Activated T-cell treated with anti-CD3 and anti-CD28 coated beads for 4 hours (primary cell): ENCODE data around the gene INPP4A.
"Not testable (repeated sequence)": the region's sequence is repeated elsewhere in the genome, so short reads cannot be mapped to it uniquely, and the experiment has no call there.

Experiments
- DNase-seq: peaks from one replicate; pipeline ENCODE4 v3.0.0-alpha.2; 2020

INPP4A gene

GRCh38 chr2:98444436-98445176 is at the start of gene INPP4A:
Gene INPP4A, plus strand, starts transcription at chr2:98444858. Its CDS starts 75,191 bp downstream, at chr2:98520049.
- peak; percentile 69 for DNase-seq

GRCh38 chr2:98395977-98396376 is 48.7 kb upstream of the INPP4A start:
- DNase-seq = no peak

- no peak for DNase-seq
Measured at GRCh38 chr2:98396745-98397355, 47.8 kb upstream of the INPP4A start.

- DNase-seq = no peak
Measured at GRCh38 chr2:98399140-98399539, 45.5 kb upstream of the INPP4A start.

- no peak for DNase-seq
Measured at GRCh38 chr2:98403878-98404277, 40.8 kb upstream of the INPP4A start.

- DNase-seq = no peak
Measured at GRCh38 chr2:98404556-98405250, 40.0 kb upstream of the INPP4A start.

- DNase-seq = no peak
Measured at GRCh38 chr2:98405301-98405700, 39.4 kb upstream of the INPP4A start.

- DNase-seq = no peak
Measured at GRCh38 chr2:98408155-98408554, 36.5 kb upstream of the INPP4A start.

GRCh38 chr2:98412751-98413458 is 31.8 kb upstream of the INPP4A start:
- peak; percentile 59 for DNase-seq

- not testable (repeated sequence) for DNase-seq
Measured at GRCh38 chr2:98414246-98414645, 30.4 kb upstream of the INPP4A start.

- not testable (repeated sequence) for DNase-seq
Measured at GRCh38 chr2:98415719-98416248, 28.9 kb upstream of the INPP4A start.

- DNase-seq = no peak
Measured at GRCh38 chr2:98416383-98417159, 28.1 kb upstream of the INPP4A start.

- DNase-seq = no peak
Measured at GRCh38 chr2:98419544-98419943, 25.1 kb upstream of the INPP4A start.

GRCh38 chr2:98419977-98420725 is 24.5 kb upstream of the INPP4A start:
- no peak for DNase-seq

- DNase-seq = no peak
Measured at GRCh38 chr2:98422449-98422848, 22.2 kb upstream of the INPP4A start.

GRCh38 chr2:98426771-98427170 is 17.9 kb upstream of the INPP4A start:
- no peak for DNase-seq

- no peak for DNase-seq
Measured at GRCh38 chr2:98432145-98432544, 12.5 kb upstream of the INPP4A start.

GRCh38 chr2:98433363-98433964 is 11.2 kb upstream of the INPP4A start:
- DNase-seq = no peak

- DNase-seq = no peak
Measured at GRCh38 chr2:98434492-98434891, 10.2 kb upstream of the INPP4A start.

GRCh38 chr2:98435670-98436069 is 9.0 kb upstream of the INPP4A start:
- not testable (repeated sequence) for DNase-seq

- no peak for DNase-seq
Measured at GRCh38 chr2:98436734-98437133, 7.9 kb upstream of the INPP4A start.
